ENCODE measurements around the gene CFAP100.

DNA sequence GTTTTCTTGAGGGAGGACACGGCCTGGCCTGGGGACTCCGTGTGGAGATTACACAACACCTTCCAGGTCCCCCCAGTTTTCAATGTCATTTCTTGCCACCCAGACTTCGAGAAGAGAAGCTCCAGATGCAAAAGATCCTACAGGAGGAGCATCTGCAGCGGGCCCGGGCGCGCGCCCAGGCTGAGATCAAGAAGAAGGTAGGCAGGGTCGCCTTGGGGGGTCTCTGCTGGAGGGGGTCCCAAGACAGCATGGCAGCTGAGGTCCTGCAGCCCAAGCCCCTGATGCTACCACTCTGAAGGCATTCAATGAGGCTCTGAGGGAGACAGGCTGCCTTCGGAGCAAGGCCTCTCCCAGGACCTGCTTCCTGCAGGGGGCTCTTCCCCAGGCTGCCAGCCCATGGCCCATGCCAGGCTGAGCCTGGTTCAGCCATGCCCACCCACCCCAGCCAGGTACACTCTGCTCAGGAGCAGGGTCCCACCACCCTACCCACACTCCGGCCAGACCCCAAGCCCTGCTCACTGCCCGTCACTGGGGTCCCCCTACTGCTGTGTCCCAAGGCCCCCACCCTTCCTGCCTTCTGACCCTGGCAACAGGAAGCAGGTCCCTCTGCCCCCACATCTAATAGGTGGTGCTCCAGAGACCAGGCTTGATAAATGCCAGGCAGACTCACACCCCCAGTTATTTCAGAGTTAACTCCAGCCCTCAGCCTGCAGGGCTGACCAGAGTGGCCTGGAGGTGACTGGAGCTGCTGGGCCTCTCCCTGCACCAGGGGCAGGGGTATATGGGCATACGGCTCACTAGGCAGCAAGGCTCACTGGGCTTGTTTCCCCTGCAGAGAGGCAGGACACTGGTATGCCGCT is 41.0 kb downstream of the CFAP100 start:
- TF ChIP-seq, protein P1, sequence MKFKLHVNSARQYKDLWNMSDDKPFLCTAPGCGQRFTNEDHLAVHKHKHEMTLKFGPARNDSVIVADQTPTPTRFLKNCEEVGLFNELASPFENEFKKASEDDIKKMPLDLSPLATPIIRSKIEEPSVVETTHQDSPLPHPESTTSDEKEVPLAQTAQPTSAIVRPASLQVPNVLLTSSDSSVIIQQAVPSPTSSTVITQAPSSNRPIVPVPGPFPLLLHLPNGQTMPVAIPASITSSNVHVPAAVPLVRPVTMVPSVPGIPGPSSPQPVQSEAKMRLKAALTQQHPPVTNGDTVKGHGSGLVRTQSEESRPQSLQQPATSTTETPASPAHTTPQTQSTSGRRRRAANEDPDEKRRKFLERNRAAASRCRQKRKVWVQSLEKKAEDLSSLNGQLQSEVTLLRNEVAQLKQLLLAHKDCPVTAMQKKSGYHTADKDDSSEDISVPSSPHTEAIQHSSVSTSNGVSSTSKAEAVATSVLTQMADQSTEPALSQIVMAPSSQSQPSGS (tag by site-specific recombination; IDR thresholded peaks at IDR 0.05; ENCODE audit: low read depth), result no peak
- TF ChIP-seq PRDM1 (tag by site-specific recombination; IDR thresholded peaks at IDR 0.05) (no peak), ZBTB48 (tag by site-specific recombination; IDR thresholded peaks at IDR 0.05) (no peak)
- TF ChIP-seq, protein P2, sequence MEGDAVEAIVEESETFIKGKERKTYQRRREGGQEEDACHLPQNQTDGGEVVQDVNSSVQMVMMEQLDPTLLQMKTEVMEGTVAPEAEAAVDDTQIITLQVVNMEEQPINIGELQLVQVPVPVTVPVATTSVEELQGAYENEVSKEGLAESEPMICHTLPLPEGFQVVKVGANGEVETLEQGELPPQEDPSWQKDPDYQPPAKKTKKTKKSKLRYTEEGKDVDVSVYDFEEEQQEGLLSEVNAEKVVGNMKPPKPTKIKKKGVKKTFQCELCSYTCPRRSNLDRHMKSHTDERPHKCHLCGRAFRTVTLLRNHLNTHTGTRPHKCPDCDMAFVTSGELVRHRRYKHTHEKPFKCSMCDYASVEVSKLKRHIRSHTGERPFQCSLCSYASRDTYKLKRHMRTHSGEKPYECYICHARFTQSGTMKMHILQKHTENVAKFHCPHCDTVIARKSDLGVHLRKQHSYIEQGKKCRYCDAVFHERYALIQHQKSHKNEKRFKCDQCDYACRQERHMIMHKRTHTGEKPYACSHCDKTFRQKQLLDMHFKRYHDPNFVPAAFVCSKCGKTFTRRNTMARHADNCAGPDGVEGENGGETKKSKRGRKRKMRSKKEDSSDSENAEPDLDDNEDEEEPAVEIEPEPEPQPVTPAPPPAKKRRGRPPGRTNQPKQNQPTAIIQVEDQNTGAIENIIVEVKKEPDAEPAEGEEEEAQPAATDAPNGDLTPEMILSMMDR (tag by site-specific recombination; IDR thresholded peaks at IDR 0.05), result no peak
- TF ChIP-seq, protein P3, sequence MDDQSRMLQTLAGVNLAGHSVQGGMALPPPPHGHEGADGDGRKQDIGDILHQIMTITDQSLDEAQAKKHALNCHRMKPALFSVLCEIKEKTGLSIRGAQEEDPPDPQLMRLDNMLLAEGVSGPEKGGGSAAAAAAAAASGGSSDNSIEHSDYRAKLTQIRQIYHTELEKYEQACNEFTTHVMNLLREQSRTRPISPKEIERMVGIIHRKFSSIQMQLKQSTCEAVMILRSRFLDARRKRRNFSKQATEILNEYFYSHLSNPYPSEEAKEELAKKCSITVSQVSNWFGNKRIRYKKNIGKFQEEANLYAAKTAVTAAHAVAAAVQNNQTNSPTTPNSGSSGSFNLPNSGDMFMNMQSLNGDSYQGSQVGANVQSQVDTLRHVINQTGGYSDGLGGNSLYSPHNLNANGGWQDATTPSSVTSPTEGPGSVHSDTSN (CRISPR knock-in tag; IDR thresholded peaks at IDR 0.05), result no peak
- TF ChIP-seq, protein P4, sequence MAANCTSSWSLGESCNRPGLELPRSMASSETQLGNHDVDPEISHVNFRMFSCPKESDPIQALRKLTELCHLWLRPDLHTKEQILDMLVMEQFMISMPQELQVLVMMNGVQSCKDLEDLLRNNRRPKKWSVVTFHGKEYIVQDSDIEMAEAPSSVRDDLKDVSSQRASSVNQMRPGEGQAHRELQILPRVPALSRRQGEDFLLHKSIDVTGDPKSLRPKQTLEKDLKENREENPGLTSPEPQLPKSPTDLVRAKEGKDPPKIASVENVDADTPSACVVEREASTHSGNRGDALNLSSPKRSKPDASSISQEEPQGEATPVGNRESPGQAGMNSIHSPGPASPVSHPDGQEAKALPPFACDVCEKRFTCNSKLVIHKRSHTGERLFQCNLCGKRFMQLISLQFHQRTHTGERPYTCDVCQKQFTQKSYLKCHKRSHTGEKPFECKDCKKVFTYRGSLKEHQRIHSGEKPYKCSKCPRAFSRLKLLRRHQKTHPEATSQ (tag by site-specific recombination; IDR thresholded peaks at IDR 0.05), result no peak
- TF ChIP-seq, protein P5, sequence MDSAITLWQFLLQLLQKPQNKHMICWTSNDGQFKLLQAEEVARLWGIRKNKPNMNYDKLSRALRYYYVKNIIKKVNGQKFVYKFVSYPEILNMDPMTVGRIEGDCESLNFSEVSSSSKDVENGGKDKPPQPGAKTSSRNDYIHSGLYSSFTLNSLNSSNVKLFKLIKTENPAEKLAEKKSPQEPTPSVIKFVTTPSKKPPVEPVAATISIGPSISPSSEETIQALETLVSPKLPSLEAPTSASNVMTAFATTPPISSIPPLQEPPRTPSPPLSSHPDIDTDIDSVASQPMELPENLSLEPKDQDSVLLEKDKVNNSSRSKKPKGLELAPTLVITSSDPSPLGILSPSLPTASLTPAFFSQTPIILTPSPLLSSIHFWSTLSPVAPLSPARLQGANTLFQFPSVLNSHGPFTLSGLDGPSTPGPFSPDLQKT (IDR thresholded peaks at IDR 0.05; ENCODE audit: borderline replicate concordance, low read depth, low read length), result no peak
